Measurements from ENCODE around the gene ABTB2.
A peak's percentile ranks its signal among the peaks of the same experiment; 100 is the strongest.

DNA sequence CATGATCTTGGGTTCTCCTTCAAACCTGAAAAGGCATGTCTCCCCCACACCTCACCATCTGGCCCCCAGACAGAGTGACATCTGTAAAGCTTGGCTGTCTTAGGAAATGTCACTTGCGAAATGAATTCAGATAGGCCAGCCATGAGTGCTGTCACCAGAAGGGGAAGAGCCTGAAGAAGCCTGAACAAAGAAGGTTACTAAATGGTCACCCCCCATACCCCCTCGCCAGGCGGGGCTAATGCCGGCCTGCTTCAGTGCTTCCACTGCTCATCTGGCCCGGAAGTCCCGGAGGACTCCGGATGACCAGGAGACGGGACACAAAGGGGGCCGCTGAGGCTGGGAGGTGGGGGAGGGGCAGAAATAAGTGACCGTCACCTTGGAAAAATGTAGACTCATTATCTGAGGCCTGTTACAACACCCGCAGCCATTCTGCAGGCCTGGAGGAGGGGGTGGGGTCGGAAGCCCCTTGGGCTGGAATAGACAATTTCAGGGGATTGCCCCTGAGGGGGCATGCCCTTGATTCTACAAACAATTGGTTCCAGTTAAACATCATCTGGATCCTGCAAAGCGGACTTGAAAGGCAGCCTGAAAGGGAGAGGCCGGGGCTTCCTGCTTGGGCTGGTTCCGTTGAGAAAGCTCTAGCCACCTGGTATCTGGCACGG, 209.2 kb downstream of the ABTB2 start:
- TF ChIP-seq POLR2AphosphoS5 (IDR thresholded peaks at IDR 0.05; ENCODE audit: low read depth): 0 out of 2 replicates have a peak, but pooled peaks have one; percentile 61
- no peak for TF ChIP-seq CTCF (IDR thresholded peaks at IDR 0.05; ENCODE audit: insufficient read depth, low read length)
